Endodermal cell (in vitro differentiated cells): ENCODE measurements around the gene GPX1. TPM values are rescaled to one million over a fixed set of nuclear protein-coding genes. Genes with fewer than 3 reads are reported as not detected.
A peak's percentile ranks its signal among the peaks of the same experiment; 100 is the strongest.

ENCODE experiments used
- DNase-seq: peaks from one replicate; pipeline ENCODE4 v3.0.0-alpha.2; 2017
- H3K27ac ChIP-seq: 2 replicates; pipeline ENCODE4 v1.5.1; 2013; ENCODE audit warnings: mild to moderate bottlenecking, low read depth, low read length, moderate library complexity
- H3K27me3 ChIP-seq: 2 replicates; pipeline ENCODE4 v1.6.1; 2013; ENCODE audit warnings: mild to moderate bottlenecking, low read length, moderate library complexity; ENCODE audit not compliant: insufficient read depth, control insufficient read depth, poor library complexity, severe bottlenecking
- H3K36me3 ChIP-seq: 2 replicates; pipeline ENCODE4 v1.7.0; 2013; ENCODE audit warnings: mild to moderate bottlenecking, low read length, moderate library complexity; ENCODE audit not compliant: control insufficient read depth, insufficient read depth
- H3K4me1 ChIP-seq: one replicate; pipeline ENCODE4 v1.7.0; 2013; ENCODE audit warnings: low read length; ENCODE audit not compliant: control insufficient read depth, insufficient read depth
- H3K4me3 ChIP-seq: 2 replicates; pipeline ENCODE4 v1.5.1; 2013; ENCODE audit warnings: mild to moderate bottlenecking, low read length, moderate library complexity
- H3K9ac ChIP-seq: 2 replicates; pipeline ENCODE4 v1.6.1; 2013; ENCODE audit warnings: mild to moderate bottlenecking, low read length, moderate library complexity; ENCODE audit not compliant: poor library complexity, severe bottlenecking; ENCODE audit errors: extremely low read depth
- H3K9me3 ChIP-seq: 2 replicates; pipeline ENCODE4 v1.6.1; 2013; ENCODE audit warnings: mild to moderate bottlenecking, low read length, moderate library complexity; ENCODE audit not compliant: control insufficient read depth
- H3K27ac Mint-ChIP-seq: 2 replicates; pipeline ENCODE4 v1.8.0; 2020; ENCODE audit warnings: mixed read lengths
- H3K27me3 Mint-ChIP-seq: 2 replicates; pipeline ENCODE4 v1.8.0; 2021; ENCODE audit warnings: mild to moderate bottlenecking, mixed read lengths; ENCODE audit not compliant: insufficient read depth
- H3K36me3 Mint-ChIP-seq: 2 replicates; pipeline ENCODE4 v1.8.0; 2020; ENCODE audit warnings: low read depth, mixed read lengths
- H3K4me1 Mint-ChIP-seq: 2 replicates; pipeline ENCODE4 v1.8.0; 2020; ENCODE audit warnings: mixed read lengths
- H3K4me3 Mint-ChIP-seq: 2 replicates; pipeline ENCODE4 v1.8.0; 2020; ENCODE audit warnings: mild to moderate bottlenecking, moderate library complexity, mixed read lengths
- H3K9me3 Mint-ChIP-seq: 2 replicates; pipeline ENCODE4 v1.8.0; 2020; ENCODE audit warnings: mild to moderate bottlenecking, mixed read lengths
- WGBS, 2 experiments: methylation state at CpG; one replicate each; pipeline versions ENCODE4 v1.1.5 to v1.1.7; 2013; ENCODE audit warnings: missing lambda C conversion rate in 2 of 2, mixed read lengths in 1 of 2; ENCODE audit not compliant: insufficient coverage in 1 of 2, insufficient read length in 1 of 2; 5-methylcytosine and 5-hydroxymethylcytosine counted together
- total RNA-seq, 2 donors: library from RNA; stranded (reverse); fragmentation: NEBNext Ultra II Directional in 1 of 2; extraction: Animal tissue kit (Norgen Biotek cat#: 25700) in 1 of 2; gene quantifications; 2 replicates in 1 of 2; 3 replicates in 1 of 2; pipeline ENCODE4 v1.2.1, GENCODE V29; 2021
- TF ChIP-seq, protein P1 (sequence below): fragments of 200-600 bp; sonication (generic); conservative IDR thresholded peaks from 2 replicates; pipeline ENCODE4 v1.5.0; 2021; ENCODE audit warnings: antibody characterized with exemption, mild to moderate bottlenecking

Gene GPX1
- total RNA-seq, 2 donors from 2014 or later: 178 to 195 TPM

DNA sequence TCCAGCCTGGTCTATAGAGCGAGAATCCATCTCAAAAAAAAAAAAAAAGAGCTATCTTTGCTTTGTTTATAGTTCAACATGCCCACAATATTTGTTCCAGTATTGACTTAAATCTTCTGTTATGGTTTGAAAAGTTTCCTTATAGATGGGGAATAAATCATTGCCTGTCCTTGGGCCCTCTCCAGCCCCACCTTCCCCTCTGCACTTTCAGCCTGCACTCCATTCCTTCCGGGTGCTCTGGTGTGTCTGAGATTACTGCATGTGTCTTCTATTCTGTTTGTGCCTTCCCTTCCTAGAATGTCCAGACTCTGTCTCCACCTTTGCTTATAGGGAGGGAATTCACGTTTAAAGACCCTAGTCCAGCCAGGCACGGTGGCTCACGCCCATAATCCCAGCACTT lies 25.2 kb upstream of the GPX1 start:
- Histone ChIP-seq H3K27me3 (no peaks in the 10 kb centered on the region), H3K27ac (no peak overlapping the region), H3K4me1 (no peaks in the 10 kb centered on the region), H3K4me3 (no peak overlapping the region), H3K36me3 (peaks cover 8% of the 10 kb centered on the region), H3K9me3 (no peaks in the 10 kb centered on the region), H3K9ac (no peak overlapping the region)
- H3K9me3 Mint-ChIP-seq: peaks cover 2% of the 10 kb centered on the region
- TF ChIP-seq, protein P1, sequence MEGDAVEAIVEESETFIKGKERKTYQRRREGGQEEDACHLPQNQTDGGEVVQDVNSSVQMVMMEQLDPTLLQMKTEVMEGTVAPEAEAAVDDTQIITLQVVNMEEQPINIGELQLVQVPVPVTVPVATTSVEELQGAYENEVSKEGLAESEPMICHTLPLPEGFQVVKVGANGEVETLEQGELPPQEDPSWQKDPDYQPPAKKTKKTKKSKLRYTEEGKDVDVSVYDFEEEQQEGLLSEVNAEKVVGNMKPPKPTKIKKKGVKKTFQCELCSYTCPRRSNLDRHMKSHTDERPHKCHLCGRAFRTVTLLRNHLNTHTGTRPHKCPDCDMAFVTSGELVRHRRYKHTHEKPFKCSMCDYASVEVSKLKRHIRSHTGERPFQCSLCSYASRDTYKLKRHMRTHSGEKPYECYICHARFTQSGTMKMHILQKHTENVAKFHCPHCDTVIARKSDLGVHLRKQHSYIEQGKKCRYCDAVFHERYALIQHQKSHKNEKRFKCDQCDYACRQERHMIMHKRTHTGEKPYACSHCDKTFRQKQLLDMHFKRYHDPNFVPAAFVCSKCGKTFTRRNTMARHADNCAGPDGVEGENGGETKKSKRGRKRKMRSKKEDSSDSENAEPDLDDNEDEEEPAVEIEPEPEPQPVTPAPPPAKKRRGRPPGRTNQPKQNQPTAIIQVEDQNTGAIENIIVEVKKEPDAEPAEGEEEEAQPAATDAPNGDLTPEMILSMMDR: no peak
- H3K4me3 Mint-ChIP-seq: no peak overlapping the region
- peaks cover 2% of the 10 kb centered on the region for H3K4me1 Mint-ChIP-seq
- H3K27me3 Mint-ChIP-seq: no peaks in the 10 kb centered on the region
- H3K27ac Mint-ChIP-seq: peak overlapping the region; percentile 64
- peaks cover 16% of the 10 kb centered on the region for H3K36me3 Mint-ChIP-seq
- no peak for DNase-seq
- WGBS, 2 experiments: 91 to 92% methylated on average over 5 of the region's 5 CpGs

- no peak overlapping the region for H3K27ac ChIP-seq
- TF ChIP-seq, protein P1: no peak
- Mint-ChIP-seq H3K4me3 (no peak overlapping the region), H3K27me3 (no peaks in the 10 kb centered on the region), H3K4me1 (peaks cover 2% of the 10 kb centered on the region), H3K36me3 (peaks cover 26% of the 10 kb centered on the region), H3K27ac (no peak overlapping the region), H3K9me3 (no peaks in the 10 kb centered on the region)
- H3K4me3 ChIP-seq: no peak overlapping the region
- peaks cover 22% of the 10 kb centered on the region for H3K36me3 ChIP-seq
- WGBS, 2 experiments: 94 to 98% methylated on average over 9 to 11 of the region's 11 CpGs
- H3K27me3 ChIP-seq: no peaks in the 10 kb centered on the region
- H3K9ac ChIP-seq: no peak overlapping the region
- no peak for DNase-seq
- H3K9me3 ChIP-seq: no peaks in the 10 kb centered on the region
- H3K4me1 ChIP-seq: no peaks in the 10 kb centered on the region
Observed at GRCh38 chr3:49378249-49378895, 20.2 kb upstream of the GPX1 start.

DNA sequence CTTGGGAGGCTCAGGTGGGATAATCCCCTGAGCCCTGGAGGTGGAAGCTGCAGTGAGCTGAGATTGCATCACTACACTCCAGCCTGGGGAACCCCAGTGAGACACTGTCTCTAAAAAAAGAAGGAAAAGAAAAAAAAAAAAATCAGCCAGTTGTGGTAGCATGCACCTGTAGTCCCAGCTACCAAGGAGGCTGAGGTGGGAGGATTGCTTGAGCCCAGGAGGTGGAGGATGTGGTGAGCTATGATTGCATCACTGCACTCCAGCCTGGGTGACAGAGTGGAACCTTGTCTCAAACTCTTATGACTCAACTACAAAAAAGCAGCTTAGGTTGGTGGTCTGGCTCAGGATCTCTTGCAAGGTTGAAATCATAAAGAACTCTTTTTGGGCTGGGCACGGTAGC lies 19.3 kb upstream of the GPX1 start:
- H3K36me3 ChIP-seq: peaks cover 31% of the 10 kb centered on the region
- no peaks in the 10 kb centered on the region for H3K27me3 ChIP-seq
- DNase-seq: no peak
- peaks cover 33% of the 10 kb centered on the region for H3K36me3 Mint-ChIP-seq
- H3K4me1 ChIP-seq: no peaks in the 10 kb centered on the region
- H3K4me1 Mint-ChIP-seq: peaks cover 2% of the 10 kb centered on the region
- H3K9me3 ChIP-seq: no peaks in the 10 kb centered on the region
- 90 to 96% methylated on average over 1 of the region's 1 CpG for WGBS, 2 experiments
- TF ChIP-seq, protein P1: no peak
- no peaks in the 10 kb centered on the region for H3K9me3 Mint-ChIP-seq
- no peak overlapping the region for H3K4me3 Mint-ChIP-seq
- no peaks in the 10 kb centered on the region for H3K27me3 Mint-ChIP-seq
- H3K27ac Mint-ChIP-seq: peak overlapping the region; percentile 28
- H3K27ac ChIP-seq: no peak overlapping the region
- H3K9ac ChIP-seq: no peak overlapping the region
- H3K4me3 ChIP-seq: no peak overlapping the region
